GM21825 (cell line): ENCODE results near the gene KRT32.

Experiments used
- ATAC-seq: cut with Tn5 transposase; IDR thresholded peaks from one replicate; pipeline ENCODE4 v1.9.1; 2021; ENCODE audit warnings: mild to moderate bottlenecking, moderate library complexity; ENCODE audit not compliant: unreplicated experiment

The KRT32 gene

DNA sequence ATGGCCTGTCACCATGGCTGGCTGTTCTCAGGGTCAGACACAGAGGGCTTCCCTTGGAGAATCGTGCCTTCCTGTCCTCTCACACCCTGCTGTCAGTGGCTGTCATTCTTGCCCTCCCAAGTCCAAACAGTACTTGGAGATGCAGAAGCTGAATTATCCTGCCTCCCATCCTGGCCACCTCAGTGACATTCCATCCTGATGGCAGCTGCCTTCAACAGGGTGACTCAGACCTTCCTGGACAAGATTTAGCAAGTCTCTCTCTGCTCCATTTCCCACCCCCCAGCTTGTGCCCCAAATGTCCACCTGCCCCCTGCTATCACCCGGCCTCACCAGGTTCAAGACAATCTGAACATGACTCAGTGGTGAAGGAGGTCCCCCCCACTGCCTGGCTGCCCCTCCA is 27.3 kb upstream of the KRT32 start:
- ATAC-seq: no peak

DNA sequence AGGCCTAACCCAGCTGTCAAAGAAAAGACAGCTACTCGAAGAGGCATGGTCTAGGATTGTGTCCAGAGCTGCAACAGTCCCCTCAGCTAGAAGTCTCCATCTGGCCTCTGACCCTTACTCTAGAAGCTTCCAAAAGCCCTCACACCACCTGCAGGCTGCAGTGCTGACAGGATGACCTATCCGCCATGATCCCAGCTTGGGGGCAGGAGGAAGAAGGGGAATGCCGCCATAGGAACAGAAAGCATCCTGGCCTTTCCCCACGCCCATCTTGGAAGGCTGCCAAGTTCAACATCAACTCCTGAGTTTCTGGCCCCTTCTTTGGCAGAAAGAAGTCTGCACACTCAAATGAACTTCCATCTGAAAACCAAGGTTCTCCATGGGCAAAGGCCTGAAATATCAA is 25.6 kb upstream of the KRT32 start:
- ATAC-seq: no peak

DNA sequence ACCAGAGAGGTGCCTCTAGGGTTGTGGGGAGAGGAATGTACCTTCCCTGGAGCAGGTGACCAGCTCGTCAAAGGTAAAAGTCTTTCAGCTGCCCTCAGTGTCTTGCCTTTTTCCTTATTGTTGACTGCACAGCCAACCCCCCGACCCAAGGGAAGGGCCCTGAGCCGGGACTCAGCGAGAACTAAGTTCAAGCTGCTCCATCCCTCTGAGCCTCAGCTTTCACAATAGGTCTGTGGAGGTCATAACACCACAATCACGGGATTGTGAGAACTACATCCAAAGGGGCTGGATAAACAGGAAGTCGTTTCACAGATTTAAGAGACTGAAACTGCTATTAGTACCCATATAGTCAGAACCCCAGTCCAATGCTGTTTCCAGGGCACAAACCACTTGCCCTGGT is 25.2 kb upstream of the KRT32 start:
- no peak for ATAC-seq

DNA sequence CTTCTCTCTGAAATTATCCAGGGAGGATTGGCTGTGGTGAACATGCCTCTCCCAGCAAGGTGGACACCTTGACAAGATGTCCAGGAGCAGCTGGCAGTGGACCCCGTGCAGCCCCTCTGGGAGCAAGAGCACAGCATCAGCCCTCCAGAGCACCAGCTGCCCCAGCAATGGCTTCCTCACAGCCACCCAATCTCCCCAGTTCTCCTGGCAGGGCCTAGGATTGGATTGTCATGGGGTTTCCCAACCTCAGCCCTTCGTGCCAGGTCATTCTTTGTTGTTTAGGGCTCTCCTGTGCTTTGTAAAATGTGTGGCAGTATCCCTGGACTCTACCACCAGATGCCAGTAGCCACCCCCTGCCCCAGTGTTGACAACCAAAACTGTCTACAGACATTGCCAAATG is 24.3 kb upstream of the KRT32 start:
- ATAC-seq: no peak

DNA sequence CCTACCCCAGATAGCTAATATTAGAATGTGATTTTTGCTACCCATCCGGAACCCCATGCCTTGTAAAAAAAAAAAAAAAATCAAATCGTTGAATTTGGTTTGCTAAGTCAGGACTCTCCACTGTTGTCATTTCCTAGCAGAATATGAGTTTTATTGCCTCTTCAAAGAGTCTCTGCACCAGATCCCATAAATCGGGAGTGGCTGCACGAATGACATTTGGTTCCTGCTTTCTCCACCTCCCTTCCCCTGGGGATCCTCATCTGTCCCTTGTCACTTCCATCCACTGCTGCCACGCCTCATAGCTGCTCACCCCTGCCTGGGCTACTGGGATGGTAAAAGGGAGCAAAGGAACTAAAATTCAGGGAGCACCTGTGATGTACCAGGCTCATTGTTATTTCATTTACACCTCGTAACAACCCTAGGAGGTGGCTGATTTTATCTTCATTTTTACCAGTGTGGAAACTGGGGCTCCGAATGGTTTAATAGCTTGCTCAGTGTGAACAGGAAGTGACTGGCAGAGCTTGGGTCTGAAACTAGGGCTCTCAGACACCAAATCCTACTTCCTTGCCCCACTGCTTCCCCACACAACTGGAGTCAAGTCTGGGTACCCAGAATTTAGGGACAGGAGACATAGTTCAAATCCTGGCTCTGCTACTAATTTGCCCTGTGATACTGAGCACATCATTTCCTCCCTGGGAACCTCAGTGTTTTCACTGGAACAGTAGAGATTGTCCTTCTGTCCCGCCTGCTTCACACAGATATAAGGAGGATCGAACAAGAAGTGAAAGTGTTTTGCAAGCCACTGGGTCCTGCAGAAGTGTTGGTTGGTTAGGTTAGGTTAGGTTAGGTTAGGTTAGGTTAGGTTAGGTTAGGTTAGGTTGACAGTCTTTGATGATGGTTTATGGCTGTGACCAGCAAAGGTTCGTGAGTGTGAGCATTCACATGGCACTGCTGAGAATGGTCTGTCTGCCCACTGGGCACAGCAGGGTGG is 23.1 kb upstream of the KRT32 start:
- no peak for ATAC-seq

DNA sequence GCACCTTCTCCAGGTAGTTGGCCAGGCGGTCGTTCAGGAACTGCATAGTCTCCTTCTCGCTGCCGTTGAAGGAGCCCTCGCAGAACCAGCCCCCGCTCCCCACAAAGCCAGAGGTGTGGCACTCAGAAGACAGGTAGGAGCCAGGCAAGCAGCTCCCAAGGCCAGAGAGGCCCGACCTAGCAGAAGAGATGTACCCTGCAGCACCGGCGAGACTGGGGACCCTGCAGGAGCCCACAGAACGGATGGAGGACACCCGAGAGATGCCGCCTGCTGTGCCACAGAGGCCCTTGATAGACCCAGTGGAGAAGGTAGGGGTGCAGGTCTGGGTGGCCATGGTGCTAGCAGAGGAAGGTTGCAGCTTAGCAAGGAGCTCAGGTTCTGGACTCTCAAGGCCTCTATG is 22.3 kb upstream of the KRT32 start, which contains the start of gene KRT36:
KRT36 (minus strand) TSS at position 380 of the 400 bp plus-strand sequence; CDS start at position 334, 46 bp downstream.
- no peak for ATAC-seq

DNA sequence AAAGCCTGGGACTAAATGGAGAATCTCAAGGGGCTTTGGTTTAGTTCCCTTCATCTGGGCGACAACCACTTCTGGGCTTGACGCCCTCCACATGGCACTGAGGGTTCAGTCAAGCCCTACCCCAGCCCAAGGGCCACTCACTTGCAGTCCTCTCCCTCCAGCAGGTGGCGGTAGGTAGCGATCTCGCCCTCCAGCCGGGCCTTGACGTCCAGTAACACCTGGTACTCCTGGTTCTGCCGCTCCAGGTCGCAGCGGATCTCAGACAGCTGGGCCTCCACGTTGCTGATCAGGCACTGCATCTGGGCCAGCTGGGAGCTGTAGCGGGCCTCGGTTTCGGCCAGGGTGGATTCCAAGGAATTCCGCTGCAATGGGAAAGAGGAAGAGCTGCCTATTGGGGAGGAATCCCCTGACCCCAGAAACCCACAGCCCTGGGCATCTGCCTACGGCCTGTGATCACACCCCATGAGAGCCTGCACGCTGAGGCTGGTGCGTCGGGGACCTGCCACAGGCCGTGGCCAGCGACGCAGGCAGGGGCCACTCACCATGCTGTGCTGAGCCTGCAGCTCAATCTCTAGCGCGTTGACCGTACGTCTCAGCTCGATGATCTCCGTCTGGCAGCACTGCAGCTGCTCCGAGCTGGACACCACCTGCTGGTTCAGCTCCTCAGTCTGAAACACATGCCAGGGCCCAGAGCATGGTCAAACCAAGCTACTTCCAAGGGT is 19.8 kb upstream of the KRT32 start:
- ATAC-seq: no peak

DNA sequence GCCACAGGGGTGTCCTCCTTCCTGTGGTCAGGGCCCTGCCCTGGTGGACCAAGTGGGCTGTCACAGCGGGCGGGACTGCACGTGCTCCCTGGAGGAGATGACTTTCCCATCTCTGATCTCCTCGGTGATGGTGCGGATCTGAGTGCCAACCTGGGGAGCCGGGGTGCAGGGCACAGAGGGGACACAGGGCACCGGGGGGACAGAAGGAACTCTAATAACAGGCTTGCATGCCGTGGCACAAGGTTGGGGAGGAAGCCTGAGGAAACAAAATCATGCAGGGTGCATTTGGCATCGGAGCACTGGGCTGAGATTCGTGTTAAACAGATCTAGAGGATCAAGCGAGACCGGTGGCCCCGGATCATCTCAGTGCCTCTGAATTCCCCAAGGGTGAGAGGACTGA is 19.1 kb upstream of the KRT32 start:
- no peak for ATAC-seq

DNA sequence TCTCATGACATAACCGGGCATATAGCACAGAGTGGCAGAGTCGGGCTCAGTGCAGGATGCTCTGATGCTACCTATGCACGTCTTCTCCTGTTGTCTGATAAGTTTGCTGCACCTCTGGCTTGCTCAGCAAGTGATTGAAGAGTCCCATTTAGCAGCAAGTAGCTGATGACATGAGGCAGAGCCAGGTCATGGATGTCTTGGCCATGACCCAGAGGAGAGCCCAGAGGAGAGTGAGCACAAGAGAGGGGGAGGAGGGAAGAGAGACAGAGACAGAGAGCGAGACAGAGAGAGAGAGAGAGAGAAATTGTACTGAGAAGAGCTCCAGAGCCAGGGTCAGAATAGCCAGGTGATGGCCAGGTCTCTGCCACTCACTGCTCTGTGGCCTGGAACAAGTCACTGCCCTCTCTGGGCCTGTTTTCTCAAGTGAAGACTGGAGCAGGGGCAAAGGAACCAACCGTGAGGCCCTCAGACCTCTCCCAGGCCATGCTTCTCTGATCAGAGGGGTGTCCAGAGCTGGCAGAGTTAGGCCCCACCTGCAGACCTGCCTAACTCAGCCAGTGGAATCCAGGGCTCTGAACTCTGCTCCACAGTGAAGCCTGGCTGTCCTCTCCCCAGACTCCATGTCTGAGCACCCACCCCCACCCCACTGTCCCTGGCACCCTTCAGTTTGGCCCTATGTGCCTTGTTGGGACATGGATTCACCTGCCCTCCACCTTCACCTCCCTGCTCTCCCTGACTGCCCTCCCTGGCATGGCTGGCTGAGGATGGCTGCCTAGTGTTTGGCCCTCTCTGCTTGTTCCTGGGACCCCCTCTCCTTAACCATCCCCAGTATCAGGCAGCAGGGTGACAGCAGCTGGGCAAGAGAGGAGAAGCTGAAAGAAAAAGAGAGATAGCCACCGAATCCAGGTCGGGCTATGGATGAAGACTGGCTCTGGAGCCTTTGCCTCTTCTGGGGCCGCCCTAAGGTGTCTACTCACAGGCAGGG is 18.0 kb upstream of the KRT32 start:
- no peak for ATAC-seq

DNA sequence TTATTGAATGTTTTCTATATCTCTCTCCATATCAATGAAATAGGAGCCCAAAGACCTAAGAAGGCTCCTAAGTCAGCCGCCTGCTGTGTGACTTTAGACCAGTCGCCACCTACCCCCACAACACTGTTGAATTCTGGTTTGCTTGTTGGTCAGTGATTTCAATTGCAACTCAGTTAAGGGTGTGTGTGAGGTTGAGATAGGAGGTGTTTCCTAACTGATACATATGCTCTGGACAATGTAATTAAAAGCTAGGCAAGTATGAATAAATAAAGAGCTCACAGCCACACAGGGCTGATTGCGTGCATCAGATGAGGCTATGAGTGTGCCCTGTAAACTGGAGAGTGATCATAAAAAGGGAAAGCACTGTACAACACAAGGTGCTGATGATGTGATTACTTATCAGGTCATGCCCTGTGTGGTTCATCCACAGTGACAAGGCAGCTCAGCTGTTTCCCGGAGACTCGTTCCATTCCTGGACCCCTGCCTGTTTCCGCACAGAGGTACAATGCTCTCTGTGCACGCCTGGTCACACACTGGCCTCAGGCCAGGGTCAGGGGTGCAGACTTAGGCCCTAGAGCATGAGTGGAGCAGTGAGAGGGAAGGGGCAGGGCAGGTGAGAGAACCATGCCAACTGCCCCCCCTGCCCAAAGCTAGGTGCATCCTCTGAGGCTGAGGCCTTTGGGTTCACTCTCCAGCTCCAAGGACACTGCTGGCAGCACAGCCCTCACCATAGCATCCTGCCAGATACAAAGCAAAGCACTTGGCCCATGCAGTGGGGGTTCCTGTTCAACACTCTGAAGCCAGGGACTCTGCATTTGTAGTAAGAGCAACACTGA is 17.0 kb upstream of the KRT32 start:
- ATAC-seq: no peak

DNA sequence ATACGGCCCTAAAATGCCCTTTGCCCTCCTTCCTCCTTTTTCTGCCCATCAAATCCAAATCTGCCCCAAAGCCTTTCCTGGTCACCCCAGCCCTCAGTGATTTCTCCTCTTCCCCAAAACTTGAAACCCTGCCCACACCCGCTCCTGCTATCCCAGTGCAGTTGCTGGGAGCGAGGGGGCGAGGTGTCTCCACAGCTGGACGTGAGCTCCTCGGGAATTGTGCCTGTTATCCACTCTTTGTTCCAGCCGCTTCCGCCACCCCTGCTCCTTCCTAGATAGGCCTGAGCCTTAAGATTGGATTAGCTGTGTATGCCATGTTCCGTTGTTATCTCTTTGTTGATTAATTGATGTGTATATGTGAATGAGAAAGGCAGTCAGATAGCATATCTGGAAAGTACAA is 16.3 kb upstream of the KRT32 start:
- ATAC-seq: no peak

DNA sequence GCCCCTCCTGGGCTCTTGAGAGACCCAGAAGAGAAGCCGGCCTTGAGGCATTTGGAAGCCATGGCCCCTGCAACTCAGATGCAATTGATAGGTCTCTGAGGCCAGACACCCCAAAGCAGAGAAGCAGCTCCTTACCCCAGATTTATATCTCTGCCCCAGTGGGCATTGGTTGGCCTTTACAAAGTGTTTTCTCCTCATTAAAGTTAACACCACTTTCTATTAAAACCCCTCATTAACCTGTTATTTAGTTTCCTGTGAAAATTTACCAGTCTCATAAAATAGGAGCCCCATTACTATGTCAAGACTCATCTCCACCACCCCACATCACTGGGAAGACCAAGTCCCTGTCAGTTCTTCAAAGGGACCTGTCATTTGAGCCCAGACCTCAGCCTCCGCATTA is 13.8 kb upstream of the KRT32 start, which contains the start of gene KRT35:
KRT35 (minus strand) TSS at position 116 of the 400 bp plus-strand sequence; CDS start at position 62, 54 bp downstream.
- no peak for ATAC-seq

DNA sequence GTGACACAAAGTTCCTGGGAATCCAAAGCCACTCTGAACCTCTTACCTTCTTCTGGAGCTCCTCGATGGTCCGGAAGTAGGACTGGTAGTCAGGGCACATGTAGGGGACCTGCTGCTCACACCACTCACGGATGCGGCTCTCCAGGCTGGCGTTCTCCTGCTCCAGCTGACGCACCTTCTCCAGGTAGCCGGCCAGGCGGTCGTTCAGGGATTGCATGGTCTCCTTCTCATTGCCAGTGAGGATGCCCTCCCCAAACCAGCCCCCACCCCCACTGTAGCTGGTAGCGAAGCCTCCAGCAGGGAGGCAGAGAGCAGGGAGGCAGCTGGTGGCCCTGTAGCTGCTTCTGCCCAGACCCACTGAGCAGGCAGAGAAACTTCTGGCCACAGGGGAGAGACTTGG is 13.4 kb upstream of the KRT32 start:
- no peak for ATAC-seq

DNA sequence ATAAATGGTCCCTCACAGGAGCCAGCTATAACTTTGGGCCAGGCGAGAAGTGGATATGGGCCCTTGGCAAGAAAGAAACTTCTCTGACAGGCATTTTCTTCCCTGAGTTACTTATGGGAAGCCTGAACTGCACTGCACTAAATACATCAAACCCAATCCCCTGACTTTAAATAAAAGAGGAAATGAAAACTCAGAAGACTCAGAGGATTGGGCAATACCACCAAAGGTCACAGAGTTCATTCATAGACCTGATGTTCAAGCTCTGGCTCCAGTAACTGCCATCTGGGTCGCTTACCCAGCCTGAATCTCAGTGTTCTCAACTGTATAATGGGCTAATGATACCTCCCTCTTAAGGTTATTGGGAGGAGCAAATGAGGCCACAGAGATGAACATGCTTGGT is 12.9 kb upstream of the KRT32 start:
- no peak for ATAC-seq

DNA sequence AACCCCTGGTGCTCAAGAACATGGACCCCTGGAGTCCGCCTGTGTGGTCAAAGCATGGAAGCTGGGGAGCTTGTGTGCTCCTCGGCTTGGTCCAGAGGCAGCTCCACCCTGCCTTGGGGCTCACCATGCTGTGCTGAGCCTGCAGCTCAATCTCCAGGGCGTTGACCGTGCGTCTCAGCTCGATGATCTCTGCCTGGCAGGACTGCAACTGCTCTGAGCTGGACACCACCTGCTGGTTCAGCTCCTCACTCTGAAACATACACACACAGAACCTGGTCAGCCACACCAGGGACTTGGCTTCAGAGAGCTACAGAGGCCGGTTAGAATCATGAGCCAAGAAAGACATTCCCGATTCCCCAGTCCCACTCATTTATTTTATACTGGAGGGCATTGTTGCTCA is 11.1 kb upstream of the KRT32 start:
- no peak for ATAC-seq

DNA sequence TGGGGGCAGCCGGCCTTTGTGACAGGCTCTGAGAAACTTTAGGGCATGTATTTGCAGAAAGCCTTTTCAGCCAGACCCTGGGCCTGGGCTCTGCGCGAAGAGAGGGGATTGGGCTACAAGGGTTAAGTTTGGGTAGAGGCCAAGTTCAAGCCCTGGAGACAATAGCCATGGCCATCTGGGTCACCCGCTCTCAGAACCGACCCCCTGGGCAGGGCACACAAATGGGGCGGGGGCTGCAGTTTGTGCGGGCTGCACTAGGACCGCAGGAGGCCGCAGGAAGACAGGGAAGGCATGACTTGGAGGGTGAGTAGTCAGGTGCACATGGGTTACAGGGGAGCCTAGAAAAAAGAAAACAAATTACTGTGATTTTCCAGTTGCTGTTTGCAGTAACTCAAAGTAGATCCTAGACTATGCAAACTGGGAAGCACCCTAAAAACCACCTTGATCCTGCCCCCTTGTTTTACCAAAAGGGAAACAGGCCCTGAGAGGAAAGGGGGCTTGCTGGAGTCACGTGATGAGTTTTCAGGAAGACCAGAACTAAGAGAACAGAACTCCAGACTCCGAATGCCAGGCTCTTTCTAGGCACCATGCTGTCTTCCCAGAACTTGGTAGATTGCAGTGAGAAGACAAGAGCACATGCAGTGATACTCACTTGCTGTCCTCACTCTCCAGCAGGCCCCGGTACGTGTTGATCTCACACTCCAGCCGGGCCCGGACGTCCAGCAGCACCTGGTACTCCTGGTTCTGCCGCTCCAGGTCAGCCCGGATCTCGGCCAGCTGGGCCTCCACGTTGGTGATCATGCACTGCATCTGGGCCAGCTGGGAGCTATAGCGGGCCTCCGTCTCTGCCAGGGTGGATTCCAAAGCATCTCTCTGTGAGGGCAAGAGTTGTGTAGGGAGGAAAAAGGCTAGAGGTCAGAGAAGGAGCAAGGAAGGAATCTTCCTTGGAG is 10.0 kb upstream of the KRT32 start:
- no peak for ATAC-seq

DNA sequence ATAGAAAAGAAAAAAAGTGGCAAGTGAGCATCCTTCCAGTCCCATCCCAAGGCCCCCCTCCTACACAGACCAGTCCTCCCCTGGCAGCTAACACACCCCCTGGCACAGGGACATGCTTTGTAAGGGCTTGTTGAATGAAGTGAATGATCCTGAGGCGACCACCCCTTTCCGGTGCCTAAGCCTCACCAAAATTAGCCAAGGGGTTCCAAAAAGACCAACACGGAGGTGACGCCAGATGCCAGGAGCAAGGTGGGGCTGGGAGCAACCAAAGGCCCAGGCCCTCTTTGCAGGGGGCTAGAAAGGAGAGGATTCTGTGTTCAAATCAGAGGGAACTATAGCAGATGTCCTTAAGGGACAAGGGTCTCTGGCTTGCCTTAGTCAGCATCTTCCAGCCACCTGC is 8.2 kb upstream of the KRT32 start:
- no peak for ATAC-seq

DNA sequence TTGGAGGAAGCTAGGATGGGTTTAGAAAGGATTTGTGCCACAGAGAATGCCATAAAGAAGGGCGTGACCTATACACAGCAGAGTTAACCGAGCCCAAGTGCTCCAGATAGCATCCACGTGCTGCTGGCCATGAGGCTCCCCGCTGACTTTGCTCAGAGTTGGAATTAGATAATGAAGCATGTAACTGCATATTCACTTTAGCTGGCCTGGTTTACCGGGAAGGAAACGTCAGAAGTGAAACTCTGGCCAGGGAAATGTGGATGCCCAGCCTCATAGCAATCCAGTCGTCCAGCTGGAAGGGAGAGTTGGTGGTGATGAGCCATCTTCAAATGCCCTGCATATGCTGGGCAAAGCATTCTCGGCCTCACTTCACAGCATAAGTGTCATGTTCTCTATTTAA is 7.7 kb upstream of the KRT32 start:
- ATAC-seq: no peak

DNA sequence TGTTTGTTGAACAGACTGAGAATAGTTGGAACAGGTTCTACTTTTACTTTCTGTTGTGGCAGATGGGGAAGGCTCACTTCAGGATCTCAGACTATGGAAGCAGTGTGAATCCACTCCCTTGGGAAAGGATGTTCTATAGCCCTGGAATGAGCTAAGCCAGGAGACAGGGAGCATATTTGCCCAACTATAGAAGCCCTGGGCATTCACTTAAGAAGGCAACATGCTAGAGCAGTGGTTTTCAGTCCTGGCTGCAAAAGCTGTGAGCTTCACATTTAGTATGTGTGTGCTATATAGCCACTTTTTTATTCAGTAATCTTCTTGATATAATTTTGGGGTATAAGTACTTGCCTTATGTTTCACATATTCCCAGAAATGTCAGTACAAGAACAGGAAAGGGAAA is 1.2 kb upstream of the KRT32 start:
- ATAC-seq: no peak
